HG03521 (cell line): Measurements from ENCODE around the gene ZSWIM8.
"Not testable (repeated sequence)": the region's sequence is repeated elsewhere in the genome, so short reads cannot be mapped to it uniquely, and the experiment has no call there.

Experiments used
- ATAC-seq: cut with Tn5 transposase; IDR thresholded peaks from one replicate; pipeline ENCODE4 v1.9.1; 2021; ENCODE audit warnings: mild to moderate bottlenecking, moderate library complexity; ENCODE audit not compliant: unreplicated experiment

Gene ZSWIM8

DNA sequence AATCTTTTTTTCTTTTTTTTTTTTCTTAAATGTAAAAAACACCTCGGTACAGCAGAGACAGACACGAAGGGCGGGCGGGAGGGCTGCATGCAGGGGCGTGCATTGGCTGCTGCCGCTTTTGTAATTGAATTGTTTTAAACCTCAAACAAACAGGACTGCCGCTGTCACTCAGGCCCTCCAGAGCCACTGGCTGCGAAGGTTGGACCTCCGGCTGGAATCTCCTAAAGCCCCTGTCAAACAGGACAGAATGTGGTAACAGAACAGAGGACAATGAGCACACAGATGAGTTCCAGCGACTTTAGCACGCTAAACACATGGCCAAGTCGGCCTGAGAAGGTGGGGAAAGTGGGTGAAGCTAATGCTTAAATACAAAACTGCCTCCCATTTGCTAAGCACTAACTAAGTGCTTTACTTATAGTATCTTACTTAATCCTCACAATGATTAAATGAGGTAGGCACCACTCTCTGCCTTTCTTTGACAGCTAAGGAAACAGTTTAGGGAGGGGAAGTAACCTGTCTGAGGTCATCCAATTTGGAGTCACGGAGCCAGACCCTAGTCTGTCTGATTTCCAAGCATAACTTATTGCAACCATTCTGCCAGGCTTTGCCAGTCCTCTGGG is 29.0 kb downstream of the ZSWIM8 start:
- no peak for ATAC-seq

DNA sequence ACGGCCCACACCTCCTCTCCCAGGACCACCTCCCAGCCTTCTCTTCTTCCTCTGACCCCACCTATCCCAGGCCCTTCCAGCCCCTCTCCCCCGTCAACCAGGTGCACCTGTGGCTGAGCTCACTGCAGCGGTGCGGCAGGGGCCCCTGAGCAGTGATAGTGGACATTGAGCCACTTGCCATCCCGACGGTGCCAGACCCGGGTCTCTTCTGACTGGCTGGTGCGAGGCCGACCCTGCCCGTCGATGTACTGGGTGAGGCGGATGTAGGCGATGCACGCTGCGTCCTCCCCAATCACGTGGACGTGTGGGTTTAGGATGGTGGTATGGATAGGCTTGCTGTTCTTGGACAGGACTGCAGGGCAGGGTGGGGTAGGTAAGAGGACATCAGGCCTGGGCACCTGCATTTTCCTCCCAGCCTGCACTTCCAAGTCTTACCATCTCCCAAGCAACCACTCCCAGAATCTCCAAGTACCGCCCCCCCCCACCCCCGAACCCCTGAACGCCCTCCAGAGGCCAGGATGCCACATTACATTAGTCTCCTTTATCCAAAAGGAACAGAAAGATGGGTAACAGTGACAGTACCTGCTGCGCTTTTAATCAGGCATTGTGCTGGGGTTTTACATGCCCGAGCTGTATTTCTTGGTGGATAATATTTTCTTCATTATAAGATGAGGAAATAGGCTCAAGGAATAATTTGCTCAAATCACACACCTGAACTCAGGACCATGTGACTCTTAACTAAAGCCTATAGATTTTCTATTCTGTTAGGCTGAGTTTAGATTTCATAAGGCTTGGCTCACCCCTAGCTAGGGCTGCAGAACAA is 29.7 kb downstream of the ZSWIM8 start:
- ATAC-seq: no peak

DNA sequence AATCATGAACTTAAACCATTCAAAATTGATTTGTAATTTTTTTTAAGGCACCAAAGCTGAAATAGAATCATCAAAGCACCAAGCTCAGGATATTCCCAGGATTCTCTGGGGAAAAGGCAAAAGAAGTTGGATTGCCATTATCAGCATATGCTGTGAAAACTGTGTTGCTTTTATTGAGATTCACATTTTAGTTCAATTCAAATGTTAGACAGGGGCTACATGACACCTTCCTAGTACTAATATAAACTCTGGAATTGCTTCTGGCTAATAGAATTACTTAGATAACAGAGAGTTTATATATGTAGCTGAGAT is 30.3 kb downstream of the ZSWIM8 start:
- no peak for ATAC-seq

DNA sequence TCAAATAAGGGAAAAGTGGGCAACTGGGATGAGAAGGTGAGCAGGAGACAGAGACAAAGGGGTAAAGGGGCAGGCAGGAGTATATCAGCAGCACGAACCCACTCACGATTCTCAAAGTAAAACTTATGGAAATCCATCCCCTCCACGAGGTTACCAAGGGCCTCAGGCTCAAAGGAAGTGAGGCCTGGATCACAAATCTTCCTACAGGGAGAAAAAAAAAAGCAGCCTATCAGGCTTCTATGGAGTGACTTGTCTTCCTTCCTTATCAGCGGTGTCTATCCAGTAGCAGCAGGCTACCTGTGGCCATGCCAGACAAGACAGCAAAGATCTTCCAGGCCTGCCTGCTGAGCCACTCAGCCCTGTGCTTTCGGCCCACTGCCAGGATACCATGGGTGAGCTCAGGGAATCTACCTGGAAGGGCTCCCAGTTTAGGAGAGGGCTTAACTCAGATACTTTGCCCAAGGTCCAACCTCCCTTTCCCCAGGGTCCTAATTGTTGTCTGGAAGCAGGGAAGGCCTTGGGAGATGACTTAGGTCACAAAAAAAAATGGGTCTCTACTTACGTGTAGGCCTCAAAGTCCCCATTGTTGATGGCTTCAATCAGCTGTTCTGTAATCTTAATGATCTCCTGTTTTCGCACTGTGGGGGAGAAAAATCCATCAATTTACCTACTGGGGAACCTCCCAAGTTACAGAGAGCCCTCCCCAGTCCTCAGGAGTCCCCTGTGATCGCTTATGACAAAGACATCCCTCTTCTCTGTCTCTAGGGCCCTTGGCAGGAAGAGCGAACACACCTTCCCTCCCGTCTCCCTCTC is 31.7 kb downstream of the ZSWIM8 start:
- no peak for ATAC-seq

DNA sequence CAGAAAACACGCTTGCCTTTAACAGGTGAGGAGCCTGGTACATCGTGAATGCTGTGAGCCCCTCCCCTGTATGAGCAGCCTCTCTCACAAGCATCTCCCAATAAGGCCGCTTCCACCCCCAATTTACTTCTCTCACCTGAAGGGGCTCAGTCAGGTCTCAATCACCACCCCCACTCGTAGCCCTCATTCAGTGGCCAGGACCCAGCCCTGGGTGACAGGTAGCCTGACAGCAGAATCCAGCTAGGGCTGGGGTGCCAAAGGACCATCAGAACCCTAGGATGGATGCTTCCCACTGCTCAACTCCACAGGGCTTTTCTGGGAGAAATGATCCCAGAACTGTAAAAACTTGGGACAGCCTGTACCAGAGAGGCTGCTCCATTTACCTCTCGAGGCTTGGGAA is 32.4 kb downstream of the ZSWIM8 start:
- ATAC-seq: no peak

DNA sequence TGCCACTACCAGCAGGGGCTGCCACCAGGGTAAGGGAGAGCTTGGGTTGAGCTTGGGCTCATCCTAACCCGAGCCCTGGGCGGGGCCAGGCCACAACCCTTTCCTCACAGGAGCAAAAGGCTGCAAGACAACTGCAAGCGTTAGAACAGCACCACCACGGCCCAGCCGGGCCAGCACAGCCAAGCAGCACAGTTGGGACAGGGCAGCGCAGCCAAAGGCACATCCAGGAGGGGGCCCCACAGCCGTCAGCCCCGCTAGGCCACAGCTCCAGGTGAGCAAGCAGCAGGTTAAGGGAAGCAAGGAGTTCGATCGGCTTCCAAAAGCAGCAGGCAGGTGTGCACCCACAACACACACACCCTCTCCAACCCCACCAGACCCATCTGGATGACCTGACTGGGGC is 33.0 kb downstream of the ZSWIM8 start:
- no peak for ATAC-seq

DNA sequence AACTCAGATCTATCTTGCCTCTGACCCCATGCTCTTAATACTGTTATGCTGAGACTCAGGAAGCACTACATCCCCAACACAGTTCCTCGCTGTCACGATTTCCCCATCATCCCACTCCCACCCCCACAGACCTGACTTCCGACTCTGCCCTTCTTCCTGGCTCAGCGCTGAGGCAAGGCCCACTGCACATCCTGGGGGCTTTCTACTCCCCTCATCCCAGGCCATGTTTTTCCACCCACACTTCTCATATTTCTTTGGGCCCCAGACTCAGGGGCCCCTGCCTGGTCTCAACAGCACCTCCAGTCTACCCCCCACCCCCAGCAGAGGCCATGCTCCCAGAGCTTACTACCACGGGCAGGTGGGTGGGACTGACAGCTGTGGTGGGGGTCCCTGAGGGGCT is 33.7 kb downstream of the ZSWIM8 start:
- ATAC-seq: no peak

DNA sequence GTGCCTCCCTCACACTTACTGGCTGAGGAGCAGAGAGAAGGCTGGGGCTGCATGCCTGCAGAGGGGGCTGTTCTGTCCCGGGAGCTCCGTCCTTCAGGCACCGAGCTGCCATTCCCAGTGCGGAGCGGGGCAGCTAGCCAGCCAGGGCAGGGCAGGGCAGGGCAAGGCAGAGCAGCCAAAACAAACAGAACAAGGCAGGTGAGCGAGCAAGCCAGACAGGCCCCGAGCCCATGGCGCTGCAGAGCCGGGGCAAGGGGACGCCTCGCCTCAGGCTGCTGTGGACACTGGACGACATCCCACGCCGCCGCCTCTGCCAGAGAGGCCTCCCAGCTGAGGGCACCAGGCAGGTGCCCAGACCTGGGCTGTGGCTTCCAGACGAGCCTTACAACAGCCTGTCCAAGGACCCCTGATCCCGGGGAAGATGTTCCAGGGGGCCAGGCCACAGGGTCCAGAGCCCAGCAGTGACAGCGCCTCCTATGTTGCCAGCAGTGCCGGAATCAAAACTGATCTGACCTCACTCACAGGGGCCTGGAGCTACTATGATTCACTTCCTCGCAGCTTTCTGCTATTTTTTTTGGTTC is 34.2 kb downstream of the ZSWIM8 start:
- no peak for ATAC-seq

DNA sequence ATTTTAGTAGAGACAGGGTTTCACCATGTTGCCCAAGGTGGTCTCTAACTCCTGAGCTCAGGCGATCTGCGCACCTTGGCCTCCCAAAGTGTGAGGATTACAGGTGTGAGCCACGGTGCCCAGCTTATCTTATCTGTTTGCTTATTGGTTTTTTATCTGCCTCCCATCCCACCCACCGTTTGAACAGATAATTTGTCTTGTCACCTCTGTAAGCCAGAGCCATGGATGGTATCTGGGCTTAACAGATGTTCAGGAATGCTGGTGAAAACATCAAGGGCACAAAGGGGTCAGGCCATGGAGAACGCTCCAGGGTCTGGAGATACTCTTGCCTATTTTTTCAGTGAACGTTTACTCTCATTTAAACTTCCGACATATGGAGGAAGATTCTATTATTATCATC is 38.0 kb downstream of the ZSWIM8 start:
- no peak for ATAC-seq

DNA sequence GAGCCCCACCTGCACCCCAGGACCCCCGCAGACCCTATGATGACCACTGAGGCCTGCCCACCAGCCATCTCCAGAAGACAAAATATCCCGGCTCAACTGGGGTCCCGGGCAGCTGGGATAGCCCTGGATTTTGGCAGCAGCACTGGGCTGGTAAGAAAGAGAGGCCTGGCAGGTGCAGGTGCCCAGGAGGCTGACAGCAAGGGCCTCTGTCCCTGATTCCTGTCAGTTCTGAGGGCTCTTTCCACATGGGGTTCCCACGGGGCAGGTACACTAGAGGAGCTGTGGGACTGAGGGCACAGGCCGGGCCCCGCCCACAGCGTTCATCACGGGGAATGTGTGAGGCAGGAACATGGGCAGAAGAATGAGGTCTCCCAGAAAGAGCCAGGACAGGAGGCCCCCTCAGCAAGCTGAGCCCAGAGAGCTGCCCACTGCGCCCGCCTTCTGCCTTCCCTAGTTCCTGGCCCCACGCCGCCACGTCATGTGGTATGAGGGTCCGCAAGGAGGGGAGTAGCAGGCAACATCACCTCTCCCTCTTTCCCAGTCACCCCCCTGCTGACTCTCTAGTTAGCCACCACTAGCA is 38.8 kb downstream of the ZSWIM8 start:
- no peak for ATAC-seq

DNA sequence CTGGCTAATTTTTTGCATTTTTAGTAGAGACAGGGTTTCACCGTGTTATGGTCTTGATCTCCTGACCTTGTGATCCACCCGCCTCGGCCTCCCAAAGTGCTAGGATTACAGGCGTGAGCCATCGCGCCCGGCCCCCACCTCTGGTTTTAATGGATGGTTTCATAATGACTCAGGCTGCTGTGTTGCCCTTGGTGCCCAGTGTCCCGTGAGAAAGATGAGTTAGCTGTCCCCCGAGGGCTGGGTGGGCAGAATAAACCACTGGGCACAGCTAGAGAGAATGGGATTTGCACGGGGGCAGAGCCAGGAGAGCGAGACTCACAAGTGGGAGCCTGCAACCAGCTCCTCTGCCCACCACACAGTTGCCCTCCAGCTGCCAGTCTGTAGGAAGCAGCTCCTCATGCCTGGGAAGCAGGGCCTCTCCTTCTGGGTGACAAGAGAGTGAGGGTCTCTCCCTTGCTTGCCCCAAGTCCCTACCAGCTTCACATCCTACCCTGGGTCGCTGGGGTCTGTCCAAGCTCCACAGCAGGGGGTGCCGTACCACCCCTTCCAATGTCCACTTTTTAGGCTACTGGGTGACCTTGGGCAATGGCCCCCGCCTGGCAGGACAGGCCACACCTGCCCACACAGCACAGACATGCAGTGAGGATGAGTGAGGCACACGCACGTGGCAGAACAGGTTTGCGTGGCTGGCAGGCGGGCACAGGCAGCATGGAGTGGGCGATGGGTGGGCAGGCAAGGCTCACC is 42.1 kb downstream of the ZSWIM8 start:
- no peak for ATAC-seq

DNA sequence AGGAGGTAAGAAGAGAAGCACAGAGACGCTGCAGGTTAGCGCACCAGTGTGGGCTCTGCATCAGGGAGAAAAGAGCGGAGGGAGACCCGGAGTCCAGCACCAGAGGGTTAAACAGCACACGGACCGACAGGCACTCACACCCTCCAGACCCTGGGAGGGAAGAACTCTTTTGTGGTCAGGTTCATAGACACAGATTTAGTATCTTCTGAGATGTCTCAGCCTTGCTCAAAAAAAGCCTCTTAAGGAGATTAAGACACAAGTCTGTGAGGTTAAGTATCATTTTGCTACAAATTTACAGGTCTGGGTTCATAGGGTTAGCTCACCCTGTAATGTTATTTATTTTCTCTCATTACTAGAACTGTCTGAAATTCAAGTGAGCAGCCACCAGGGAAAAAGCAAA is 42.8 kb downstream of the ZSWIM8 start:
- no peak for ATAC-seq

DNA sequence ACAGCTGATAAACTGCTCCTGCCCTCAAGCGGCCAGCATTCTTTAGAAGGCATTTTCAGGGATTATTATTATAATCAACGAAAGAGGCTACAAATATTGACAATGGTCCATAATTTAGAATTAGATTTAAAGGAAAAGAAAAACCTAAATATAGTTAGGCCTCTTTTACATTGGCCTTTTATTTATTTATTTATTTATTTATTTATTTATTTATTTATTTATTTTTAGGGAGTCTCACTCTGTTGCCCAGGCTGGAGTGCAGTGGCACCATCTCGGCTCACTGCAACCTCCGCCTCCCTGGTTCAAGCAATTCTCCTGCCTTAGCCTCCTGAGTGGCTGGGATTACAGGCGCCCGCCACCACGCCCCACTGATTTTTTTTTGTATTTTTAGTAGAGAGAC is 43.7 kb downstream of the ZSWIM8 start:
- not testable (repeated sequence) for ATAC-seq

DNA sequence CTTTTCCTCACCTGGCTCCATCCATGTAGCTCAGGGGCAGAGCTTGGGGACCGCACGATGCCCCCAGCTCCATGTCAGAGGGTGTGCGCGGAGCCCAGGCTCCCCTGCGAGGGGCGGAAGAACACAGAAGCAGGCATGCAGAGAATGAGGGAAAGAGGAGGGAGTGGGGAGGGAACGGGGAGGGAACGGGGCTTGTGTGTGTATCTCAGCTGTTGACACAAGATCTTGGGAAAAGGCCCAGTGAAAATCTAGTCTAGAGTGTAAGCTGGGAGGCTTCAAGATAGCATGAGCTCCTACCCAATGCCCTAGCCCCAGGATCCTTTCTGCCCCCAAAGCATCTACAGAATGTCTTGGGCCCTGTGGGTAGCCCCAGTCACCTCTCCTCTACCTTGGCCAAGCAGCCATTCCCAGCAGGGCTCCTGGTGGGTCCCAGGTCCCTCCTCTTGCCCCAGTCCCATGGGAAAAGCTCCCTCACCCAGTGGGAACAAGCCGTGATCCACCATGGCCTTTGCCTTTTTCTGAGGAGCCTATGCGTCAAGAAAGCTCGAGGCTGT is 51.1 kb downstream of the ZSWIM8 start:
- no peak for ATAC-seq

DNA sequence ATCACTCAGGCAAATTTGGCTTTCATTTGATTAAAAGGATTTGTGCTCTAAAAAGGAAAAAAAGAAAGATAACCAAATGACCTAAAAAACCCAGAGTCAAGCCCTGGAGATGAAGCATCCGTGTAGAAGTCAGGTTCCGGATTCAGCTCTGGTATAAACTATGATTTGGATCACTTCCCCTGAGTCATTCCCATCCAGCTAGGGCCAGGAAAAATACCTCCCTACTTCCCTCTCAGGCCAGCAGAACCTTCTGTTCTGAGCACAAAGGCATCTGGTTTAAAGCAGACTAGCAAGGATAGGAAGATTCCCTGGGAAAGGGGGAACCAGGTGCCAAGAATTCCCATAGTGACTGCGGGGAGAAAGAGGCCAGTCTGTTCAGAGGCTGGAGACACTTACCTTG is 51.7 kb downstream of the ZSWIM8 start:
- no peak for ATAC-seq

DNA sequence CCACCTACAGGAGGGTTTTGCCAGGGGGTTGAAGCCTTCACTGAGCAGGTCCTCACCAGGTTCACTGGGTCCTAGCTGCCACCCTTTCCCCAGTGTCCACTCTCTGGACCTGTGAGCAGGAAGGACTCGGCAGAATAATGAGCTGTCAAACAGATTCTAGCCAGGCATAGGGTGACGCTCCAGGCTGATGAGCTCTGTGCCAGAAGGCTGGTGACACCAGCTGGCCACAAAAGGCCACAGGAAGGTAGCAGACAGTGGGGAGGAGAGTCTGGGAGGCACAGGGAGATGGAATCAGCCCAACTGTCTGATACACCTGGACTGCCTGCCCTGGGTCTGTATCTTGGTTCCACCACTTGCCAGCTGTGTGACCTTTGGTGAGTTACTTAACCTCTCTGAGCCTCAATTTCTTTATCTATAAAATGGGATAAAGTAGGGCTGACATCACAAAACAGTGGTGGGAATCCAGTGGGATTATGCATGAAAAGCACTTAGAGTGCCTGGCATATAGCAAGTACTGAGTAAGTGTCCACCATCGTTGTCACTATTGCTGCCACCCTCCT is 52.7 kb downstream of the ZSWIM8 start:
- no peak for ATAC-seq

DNA sequence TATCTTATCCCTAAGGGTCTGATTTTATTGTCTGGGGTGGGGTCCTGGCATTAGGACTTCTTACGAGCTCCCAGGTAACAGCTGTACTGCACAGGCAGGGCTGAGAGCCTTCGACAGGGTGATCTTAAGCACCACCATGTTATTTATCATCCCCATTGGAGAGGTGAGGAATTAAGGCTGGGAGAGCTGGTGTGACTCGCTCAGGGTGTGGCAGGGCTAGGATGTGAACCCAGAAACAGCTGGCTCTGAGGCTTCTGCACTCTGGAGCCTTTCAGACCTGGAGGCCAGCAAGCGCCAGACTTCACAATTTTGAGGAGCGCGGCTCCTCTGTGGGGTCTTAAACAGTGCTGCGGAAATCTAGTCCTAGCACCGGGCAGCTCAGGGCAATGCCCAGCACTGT is 53.4 kb downstream of the ZSWIM8 start:
- no peak for ATAC-seq

DNA sequence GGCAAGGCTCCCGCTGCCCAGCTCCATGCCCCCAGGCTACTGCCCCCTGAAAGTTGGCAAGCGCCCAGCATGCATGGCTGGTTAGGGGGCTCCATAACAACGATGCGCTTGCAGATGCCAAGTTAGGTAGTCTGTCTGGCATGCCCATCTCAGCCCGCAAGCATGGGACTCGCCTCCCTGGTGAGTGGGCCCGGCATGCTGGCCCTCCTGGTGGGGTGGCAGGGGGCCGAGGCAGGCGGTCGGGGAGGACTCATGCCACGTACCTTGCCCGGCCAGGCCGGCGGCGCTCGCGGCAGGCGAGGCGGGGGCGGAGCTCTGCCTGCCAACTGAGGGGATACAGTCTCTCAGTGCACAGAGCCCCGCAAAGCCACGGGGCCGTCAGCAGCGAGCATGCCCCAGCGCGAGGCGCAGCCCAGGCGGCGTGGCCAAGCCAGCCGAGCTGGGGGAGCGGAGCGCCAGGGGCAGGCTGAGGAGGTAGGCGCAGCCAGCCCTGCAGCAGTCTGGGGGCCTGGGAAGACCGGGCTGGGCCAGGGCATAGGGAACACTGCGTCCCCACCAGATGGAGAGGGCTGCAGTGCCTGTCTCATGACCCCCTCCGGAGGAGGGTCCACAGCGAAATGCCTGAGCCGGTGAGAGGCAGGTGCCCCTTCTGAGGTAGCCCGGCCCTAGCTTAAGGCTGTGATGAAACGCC is 54.0 kb downstream of the ZSWIM8 start:
- ATAC-seq: no peak

DNA sequence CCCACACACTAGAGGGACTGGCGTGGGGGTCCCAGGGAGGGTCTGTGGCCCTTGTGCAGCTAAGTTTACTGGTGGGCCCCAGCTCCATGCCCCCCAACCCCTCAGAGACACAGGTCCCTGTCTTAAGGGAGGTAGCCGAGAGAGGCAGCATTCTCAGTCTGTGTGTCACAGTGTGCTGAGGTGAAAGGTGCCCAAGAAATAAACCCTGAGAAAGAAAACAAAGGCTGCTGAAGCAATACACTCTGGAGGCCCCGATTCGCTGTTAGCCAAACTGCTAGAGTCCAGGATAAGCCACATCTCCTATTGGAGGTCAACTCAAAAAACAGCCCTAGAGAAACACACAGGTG is 54.6 kb downstream of the ZSWIM8 start:
- no peak for ATAC-seq
